Immature natural killer cell (primary cell): ENCODE data around the gene SNRPB. TPM values are rescaled to one million over a fixed set of nuclear protein-coding genes. Genes with fewer than 3 reads are reported as not detected.

ENCODE experiments used
- DNase-seq, 3 donors: peaks; one replicate each; pipeline ENCODE4 v3.0.0; 2022; ENCODE audit warnings: mixed read lengths in 1 of 3
- H3K27ac Mint-ChIP-seq, 6 donors: one replicate each; pipeline ENCODE4 v1.8.0; 2020; ENCODE audit warnings: mixed read lengths in 6 of 6, mild to moderate bottlenecking in 5 of 6, inconsistent platforms in 4 of 6, moderate library complexity in 3 of 6
- H3K27me3 Mint-ChIP-seq, 3 donors: one replicate each; pipeline ENCODE4 v1.8.0; 2020 to 2021; ENCODE audit warnings: low read depth in 3 of 3, mild to moderate bottlenecking in 3 of 3, mixed read lengths in 3 of 3, moderate library complexity in 3 of 3, inconsistent platforms in 1 of 3
- H3K36me3 Mint-ChIP-seq, 3 donors: one replicate each; pipeline ENCODE4 v1.8.0; 2020; ENCODE audit warnings: mixed read lengths in 3 of 3, inconsistent platforms in 2 of 3, mild to moderate bottlenecking in 2 of 3
- H3K4me1 Mint-ChIP-seq, 2 donors: one replicate each; pipeline ENCODE4 v1.8.0; 2020; ENCODE audit warnings: inconsistent platforms in 2 of 2, mild to moderate bottlenecking in 2 of 2, mixed read lengths in 2 of 2, moderate library complexity in 1 of 2
- H3K4me3 Mint-ChIP-seq, 5 donors: one replicate each; pipeline ENCODE4 v1.8.0; 2020; ENCODE audit warnings: mild to moderate bottlenecking in 5 of 5, mixed read lengths in 5 of 5, inconsistent platforms in 3 of 5, moderate library complexity in 3 of 5
- H3K9me3 Mint-ChIP-seq, 6 donors: one replicate each; pipeline ENCODE4 v1.8.0; 2020; ENCODE audit warnings: mild to moderate bottlenecking in 6 of 6, mixed read lengths in 6 of 6, inconsistent platforms in 4 of 6, moderate library complexity in 3 of 6
- polyA plus RNA-seq, 3 donors: library from polyadenylated mRNA; unstranded; fragments of 300-500 nt; fragmentation: Illumina TruSeq; gene quantifications; one replicate each; pipeline ENCODE4 v1.2.3, GENCODE V29; 2021

Gene SNRPB
- polyA plus RNA-seq, 3 donors from 2014 or later, result 351 to 390 (median 365) TPM

GRCh38 chr20:2465100-2465499, 5.5 kb downstream of the SNRPB start:
- no peaks in the 10 kb centered on the region for H3K9me3 Mint-ChIP-seq
- peaks cover 0 to 6% (median 2%) of the 10 kb centered on the region in 3 donors for H3K27me3 Mint-ChIP-seq
- DNase-seq, result no peak
- peaks cover 28 to 46% of the 10 kb centered on the region in 2 donors for H3K4me1 Mint-ChIP-seq
- no peak overlapping the region for H3K27ac Mint-ChIP-seq
- no peak overlapping the region for H3K4me3 Mint-ChIP-seq
- H3K36me3 Mint-ChIP-seq, result peaks cover 24 to 70% (median 46%) of the 10 kb centered on the region in 3 donors

- H3K4me1 Mint-ChIP-seq, result peaks cover 17 to 33% of the 10 kb centered on the region in 2 donors
- H3K27me3 Mint-ChIP-seq, result no peaks in the 10 kb centered on the region
- H3K36me3 Mint-ChIP-seq, result peaks cover 27 to 77% (median 54%) of the 10 kb centered on the region in 3 donors
- no peaks in the 10 kb centered on the region for H3K9me3 Mint-ChIP-seq
- no peak for DNase-seq
- H3K4me3 Mint-ChIP-seq, result no peak overlapping the region
- H3K27ac Mint-ChIP-seq, result peak overlapping the region in 1 of 6 donors; percentile 25
Measured at GRCh38 chr20:2463616-2464365, 6.8 kb downstream of the SNRPB start.

- H3K36me3 Mint-ChIP-seq, result peaks cover 23 to 78% (median 55%) of the 10 kb centered on the region in 3 donors
- H3K27ac Mint-ChIP-seq, result peak overlapping the region in 1 of 6 donors; percentile 34
- no peaks in the 10 kb centered on the region for H3K9me3 Mint-ChIP-seq
- no peak for DNase-seq
- H3K27me3 Mint-ChIP-seq, result no peaks in the 10 kb centered on the region
- peaks cover 5 to 20% of the 10 kb centered on the region in 2 donors for H3K4me1 Mint-ChIP-seq
- no peak overlapping the region for H3K4me3 Mint-ChIP-seq
Measured at GRCh38 chr20:2462484-2462883, 8.1 kb downstream of the SNRPB start.

DNA sequence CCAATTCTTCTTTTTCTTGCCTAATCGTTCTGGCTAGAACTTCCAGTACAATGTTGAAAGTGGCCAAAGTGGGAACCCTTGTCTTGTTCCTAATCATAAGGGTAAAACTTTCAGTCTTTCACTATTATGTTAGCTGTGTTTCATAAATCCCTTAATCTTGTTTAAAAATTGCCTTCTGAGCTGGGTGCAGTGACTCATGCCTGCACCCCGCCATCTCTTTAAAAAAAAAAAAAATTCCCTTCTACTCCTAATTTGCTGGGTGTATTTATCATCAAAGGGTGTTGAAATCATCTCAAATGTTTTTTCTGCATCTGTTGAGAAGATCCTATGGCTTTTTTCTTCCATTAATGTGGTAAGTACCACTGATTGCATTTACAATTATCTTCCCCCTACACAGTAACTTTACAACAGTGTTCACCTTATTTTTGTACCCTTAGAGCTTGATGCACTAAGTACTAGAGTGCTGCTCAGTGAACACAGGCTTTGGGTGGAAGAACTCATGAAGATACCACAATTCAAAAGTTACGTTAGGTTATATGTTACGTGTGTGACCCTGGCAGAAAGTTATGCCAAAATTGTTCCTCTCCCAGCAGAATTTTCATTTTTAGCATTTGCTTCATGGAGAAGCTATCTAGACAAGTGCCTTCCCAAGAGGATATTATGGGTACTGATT, 9.7 kb downstream of the SNRPB start:
- Mint-ChIP-seq H3K9me3 (no peaks in the 10 kb centered on the region), H3K27ac (peak overlapping the region in 1 of 6 donors; percentile 5), H3K36me3 (peaks cover 17 to 65% (median 48%) of the 10 kb centered on the region in 3 donors), H3K27me3 (no peaks in the 10 kb centered on the region), H3K4me3 (no peak overlapping the region), H3K4me1 (peaks cover 0 to 4% of the 10 kb centered on the region in 2 donors)
- no peak for DNase-seq

- no peak overlapping the region for H3K4me3 Mint-ChIP-seq
- peak overlapping the region in 3 of 6 donors; percentile 5 to 16 (median 6) for H3K27ac Mint-ChIP-seq
- H3K36me3 Mint-ChIP-seq, result peaks cover 17 to 57% (median 41%) of the 10 kb centered on the region in 3 donors
- no peaks in the 10 kb centered on the region for H3K27me3 Mint-ChIP-seq
- peaks cover 0 to 4% of the 10 kb centered on the region in 2 donors for H3K4me1 Mint-ChIP-seq
- no peaks in the 10 kb centered on the region for H3K9me3 Mint-ChIP-seq
- no peak for DNase-seq
Measured at GRCh38 chr20:2459981-2460751, 10.4 kb downstream of the SNRPB start.

DNA sequence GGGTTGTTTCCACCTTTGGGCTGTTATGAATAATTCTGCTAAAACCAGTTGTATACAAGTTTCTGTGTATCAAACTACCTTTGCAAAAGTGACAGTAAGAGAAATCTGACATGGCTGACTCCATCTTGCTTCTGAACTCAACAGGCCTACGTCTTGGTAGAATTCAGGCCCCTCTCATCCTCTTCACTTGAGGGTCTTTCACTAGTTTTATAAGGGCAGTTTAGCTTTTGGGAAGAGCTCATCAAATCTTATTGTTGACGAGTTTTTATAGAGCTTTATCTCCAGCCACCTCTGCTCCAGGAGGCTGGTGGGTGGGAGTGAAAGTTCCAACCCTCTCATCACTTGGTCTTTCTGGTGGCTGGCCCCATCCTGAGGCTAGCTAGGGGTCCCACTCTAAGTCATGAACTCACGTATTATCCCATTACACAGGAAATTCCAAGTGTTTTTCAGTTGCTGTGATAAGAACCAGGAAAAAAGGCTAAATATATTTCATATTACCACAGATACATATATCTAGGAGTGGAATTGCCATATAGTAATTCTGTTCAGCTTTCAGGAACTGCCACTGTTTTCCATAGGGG, 11.6 kb downstream of the SNRPB start:
- peaks cover 0 to 6% of the 10 kb centered on the region in 2 donors for H3K4me1 Mint-ChIP-seq

DNA sequence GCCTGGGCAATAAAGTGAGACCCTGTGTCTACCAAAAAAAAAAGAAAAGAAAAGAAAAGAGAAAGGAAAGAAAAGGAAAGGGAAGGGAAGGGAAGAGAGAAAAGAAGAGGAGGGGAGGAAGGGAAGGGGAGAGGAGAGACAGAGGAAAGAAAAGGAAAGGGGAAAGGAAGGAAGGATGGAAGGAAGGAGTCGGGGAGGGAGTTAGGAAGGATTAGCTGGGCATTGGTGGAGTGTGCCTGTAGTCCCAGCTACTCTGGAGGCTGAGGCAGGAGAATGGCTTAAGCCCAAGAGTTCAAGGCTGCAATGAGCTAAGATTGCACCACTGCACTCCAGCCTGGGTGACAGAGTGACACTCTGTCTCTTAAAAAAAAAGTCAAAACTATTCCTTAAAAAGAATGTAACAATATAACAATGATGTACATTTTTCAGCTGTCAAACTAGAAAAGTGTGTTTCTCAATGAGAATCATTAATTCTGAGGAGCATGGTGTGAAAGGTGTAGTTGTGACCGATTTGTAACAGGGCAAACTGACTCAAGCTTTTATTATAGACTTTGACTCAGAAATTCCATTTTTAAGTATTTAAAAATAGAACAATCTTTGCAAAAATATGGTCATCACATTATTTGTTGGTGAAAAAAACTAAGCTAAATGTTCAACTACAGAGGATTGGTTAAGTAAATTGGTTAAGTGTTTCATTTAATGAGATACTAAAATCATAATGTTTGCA, 14.7 kb downstream of the SNRPB start:
- no peaks in the 10 kb centered on the region for H3K9me3 Mint-ChIP-seq

More for the DNA sequence above, 11.6 kb downstream of the SNRPB start:
- peaks cover 16 to 46% (median 36%) of the 10 kb centered on the region in 3 donors for H3K36me3 Mint-ChIP-seq
- no peaks in the 10 kb centered on the region for H3K9me3 Mint-ChIP-seq
- no peak overlapping the region for H3K27ac Mint-ChIP-seq
- H3K27me3 Mint-ChIP-seq, result no peaks in the 10 kb centered on the region
- no peak overlapping the region for H3K4me3 Mint-ChIP-seq
- no peak for DNase-seq

DNA sequence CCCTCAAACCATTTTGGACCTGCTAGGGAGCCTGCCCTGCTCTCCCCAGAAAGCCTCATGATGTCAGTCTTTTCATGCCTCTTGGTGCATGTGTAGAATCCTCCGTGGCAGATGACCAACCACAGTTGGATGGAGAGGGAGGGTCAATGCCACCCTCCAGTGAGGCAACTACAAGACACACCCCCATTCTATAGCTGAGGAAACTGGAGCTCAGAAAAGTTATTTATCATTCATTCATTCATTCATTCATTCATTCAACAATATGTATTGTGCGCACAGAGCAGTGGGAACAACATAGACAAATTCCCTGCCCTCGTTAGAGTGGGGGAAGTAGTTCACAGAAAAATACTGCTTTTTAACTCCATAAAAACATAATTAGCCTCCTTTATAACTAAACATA, 16.8 kb downstream of the SNRPB start:
- no peak for DNase-seq
- peaks cover 0 to 6% (median 2%) of the 10 kb centered on the region in 3 donors for H3K36me3 Mint-ChIP-seq
- peaks cover 7 to 22% of the 10 kb centered on the region in 2 donors for H3K4me1 Mint-ChIP-seq
- no peak overlapping the region for H3K27ac Mint-ChIP-seq
- no peaks in the 10 kb centered on the region for H3K9me3 Mint-ChIP-seq
- H3K27me3 Mint-ChIP-seq, result no peaks in the 10 kb centered on the region
- no peak overlapping the region for H3K4me3 Mint-ChIP-seq

More for the DNA sequence above, 14.7 kb downstream of the SNRPB start:
- H3K4me1 Mint-ChIP-seq, result peaks cover 0 to 6% of the 10 kb centered on the region in 2 donors
- no peak overlapping the region for H3K4me3 Mint-ChIP-seq
- no peak for DNase-seq
- H3K27me3 Mint-ChIP-seq, result no peaks in the 10 kb centered on the region
- H3K27ac Mint-ChIP-seq, result peak overlapping the region in 1 of 6 donors; percentile 49
- peaks cover 8 to 23% (median 19%) of the 10 kb centered on the region in 3 donors for H3K36me3 Mint-ChIP-seq

DNA sequence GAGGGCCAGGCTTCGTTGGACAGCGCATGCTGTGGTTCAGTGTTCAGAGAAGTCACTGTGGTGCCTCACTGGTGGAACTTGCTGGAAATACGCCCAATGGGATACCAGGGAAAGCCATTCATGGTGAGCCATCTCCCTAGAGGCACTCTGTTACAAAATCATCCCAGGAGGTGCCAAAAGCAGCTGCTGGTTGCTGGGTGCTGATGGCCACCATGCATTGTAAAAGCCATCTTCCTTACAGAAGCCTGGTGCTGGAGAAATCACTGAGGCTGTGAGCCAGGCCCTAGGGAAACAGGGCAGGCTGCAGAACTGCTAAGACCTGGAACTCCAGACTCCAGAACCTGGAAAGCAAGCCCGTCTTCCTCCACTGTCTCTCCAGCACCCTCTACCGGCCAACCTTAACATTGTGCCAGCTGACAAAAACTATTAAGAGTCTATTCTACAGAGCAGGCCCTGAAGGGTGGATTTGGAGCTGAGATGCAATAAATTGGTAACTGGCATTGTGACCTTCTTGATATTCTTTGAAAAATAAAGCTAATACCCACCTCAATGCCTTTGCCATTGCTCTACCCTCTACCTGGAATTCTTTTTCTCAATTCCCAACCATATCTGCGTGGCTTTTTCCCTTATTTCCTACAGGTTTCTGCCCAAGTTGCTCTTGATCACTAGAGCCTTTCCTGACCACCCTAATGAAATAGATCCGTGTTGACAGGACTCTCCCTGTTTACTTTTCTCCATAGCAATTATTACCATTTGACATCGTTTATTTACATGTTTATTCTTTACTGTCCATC, 18.5 kb downstream of the SNRPB start:
- H3K36me3 Mint-ChIP-seq, result peaks cover 0 to 3% (median 0%) of the 10 kb centered on the region in 3 donors
- no peak overlapping the region for H3K27ac Mint-ChIP-seq
- no peaks in the 10 kb centered on the region for H3K27me3 Mint-ChIP-seq
- peaks cover 9 to 30% of the 10 kb centered on the region in 2 donors for H3K4me1 Mint-ChIP-seq
- no peaks in the 10 kb centered on the region for H3K9me3 Mint-ChIP-seq
- DNase-seq, result peak; percentile 31 to 50 (median 35)
- no peak overlapping the region for H3K4me3 Mint-ChIP-seq

- H3K4me1 Mint-ChIP-seq, result peaks cover 9 to 30% of the 10 kb centered on the region in 2 donors
- peaks cover 0 to 6% (median 0%) of the 10 kb centered on the region in 3 donors for H3K36me3 Mint-ChIP-seq
- H3K9me3 Mint-ChIP-seq, result peaks cover 0 to 3% (median 0%) of the 10 kb centered on the region in 6 donors
- H3K27ac Mint-ChIP-seq, result no peak overlapping the region
- no peaks in the 10 kb centered on the region for H3K27me3 Mint-ChIP-seq
- H3K4me3 Mint-ChIP-seq, result no peak overlapping the region
- DNase-seq, result no peak
Measured at GRCh38 chr20:2451422-2451821, 19.2 kb downstream of the SNRPB start.

GRCh38 chr20:2449386-2449785, 21.2 kb downstream of the SNRPB start:
- DNase-seq, result no peak
- Mint-ChIP-seq H3K27ac (no peak overlapping the region), H3K27me3 (peaks cover 0 to 3% (median 0%) of the 10 kb centered on the region in 3 donors), H3K4me3 (peak overlapping the region in 2 of 5 donors; percentile 21 to 42), H3K36me3 (peaks cover 0 to 10% (median 3%) of the 10 kb centered on the region in 3 donors), H3K9me3 (peaks cover 0 to 3% (median 0%) of the 10 kb centered on the region in 6 donors), H3K4me1 (peaks cover 9 to 24% of the 10 kb centered on the region in 2 donors)

- Mint-ChIP-seq H3K4me3 (no peak overlapping the region), H3K27me3 (peaks cover 2 to 4% (median 3%) of the 10 kb centered on the region in 3 donors), H3K9me3 (peaks cover 0 to 3% (median 0%) of the 10 kb centered on the region in 6 donors), H3K36me3 (peaks cover 0 to 10% (median 3%) of the 10 kb centered on the region in 3 donors), H3K27ac (no peak overlapping the region), H3K4me1 (peaks cover 9 to 24% of the 10 kb centered on the region in 2 donors)
- DNase-seq, result no peak
Measured at GRCh38 chr20:2446845-2447244, 23.7 kb downstream of the SNRPB start.
